H1 (cell line): ENCODE data around the gene EDC3. TPM values are rescaled to one million over a fixed set of nuclear protein-coding genes. Genes with fewer than 3 reads are reported as not detected.

Experiments used
- CTCF ChIA-PET: fragments of 300-600 bp; sonication (Branson Sonifier 250); formaldehyde crosslinking; loops from one replicate; lab custom pipeline; 2021; ENCODE audit not compliant: partially characterized antibody; lab: Charles Lee
- POLR2A ChIA-PET: fragments of 300-600 bp; sonication (Branson Sonifier 250); formaldehyde crosslinking; loops from one replicate; lab custom pipeline; 2021; ENCODE audit warnings: inconsistent platforms; ENCODE audit not compliant: partially characterized antibody; lab: Charles Lee
- DNase-seq, 2 experiments: peaks; one replicate each; pipeline versions ENCODE4 v3.0.0 to v3.0.0-alpha.2; 2010 to 2022; ENCODE audit warnings: low spot score in 2 of 2, low read depth in 1 of 2, mixed read lengths in 1 of 2
- FAIRE-seq: peaks from 2 replicates; lab custom pipeline; 2011; peaks lifted over from hg19 to GRCh38; lab: Jason Lieb, UNC
- H2AFZ ChIP-seq: 2 replicates; pipeline ENCODE4 v1.8.1; 2012; ENCODE audit warnings: low read length, inconsistent platforms
- H2AK5ac ChIP-seq: 2 replicates; pipeline ENCODE4 v1.6.1; 2013; ENCODE audit warnings: low read depth, low read length
- H2BK120ac ChIP-seq: replicated peaks from 2 replicates; pipeline ENCODE3; 2013; ENCODE audit warnings: low read depth, low read length, inconsistent platforms
- H2BK12ac ChIP-seq: 2 replicates; pipeline ENCODE4 v1.6.1; 2013; ENCODE audit warnings: low read depth, low read length
- H2BK15ac ChIP-seq: 2 replicates; pipeline ENCODE4 v1.6.1; 2013; ENCODE audit warnings: low read length
- H2BK20ac ChIP-seq: 2 replicates; pipeline ENCODE4 v1.6.1; 2013; ENCODE audit warnings: low read length
- H2BK5ac ChIP-seq: 2 replicates; pipeline ENCODE4 v1.6.1; 2013; ENCODE audit warnings: low read depth, low read length
- H3K14ac ChIP-seq: 2 replicates; pipeline ENCODE4 v1.6.1; 2013; ENCODE audit warnings: inconsistent platforms; ENCODE audit not compliant: insufficient read length
- H3K18ac ChIP-seq: 2 replicates; pipeline ENCODE4 v1.6.1; 2013; ENCODE audit warnings: low read length; ENCODE audit errors: extremely low read depth
- H3K23ac ChIP-seq: 2 replicates; pipeline ENCODE4 v1.6.1; 2013; ENCODE audit warnings: inconsistent platforms; ENCODE audit not compliant: insufficient read length
- H3K23me2 ChIP-seq: 2 replicates; pipeline ENCODE4 v1.6.1; 2013; ENCODE audit warnings: low read depth, low read length
- H3K27ac ChIP-seq: 2 replicates; pipeline ENCODE4 v1.6.1; 2011; ENCODE audit warnings: low read depth, low read length, inconsistent platforms
- H3K27me3 ChIP-seq, 4 experiments: replicated peaks in 1 of 4; 1 replicate in 1 of 4; 2 replicates in 3 of 4; pipeline versions ENCODE4 v1.6.1 to v1.8.1; 2011 to 2013; ENCODE audit warnings: low read length in 3 of 4, mild to moderate bottlenecking in 3 of 4, inconsistent platforms in 2 of 4, mixed read lengths in 2 of 4, moderate library complexity in 1 of 4; ENCODE audit not compliant: control insufficient read depth in 3 of 4, insufficient read depth in 3 of 4; ENCODE audit errors: extremely low read depth in 1 of 4
- H3K36me3 ChIP-seq, 4 experiments: 2 replicates each; pipeline versions ENCODE4 v1.6.1 to v1.8.1; 2011 to 2013; ENCODE audit warnings: mild to moderate bottlenecking in 4 of 4, low read length in 3 of 4, moderate library complexity in 2 of 4, control low read depth in 1 of 4, inconsistent platforms in 1 of 4; ENCODE audit not compliant: insufficient read depth in 4 of 4, control insufficient read depth in 2 of 4
- H3K4ac ChIP-seq: replicated peaks from 2 replicates; pipeline ENCODE3; 2013; ENCODE audit warnings: low read length, low read depth, mixed read lengths, inconsistent platforms; ENCODE audit not compliant: insufficient read length
- H3K4me1 ChIP-seq, 4 experiments: replicated peaks in 1 of 4; 1 replicate in 1 of 4; 2 replicates in 3 of 4; pipeline versions ENCODE4 v1.6.1 to v1.8.1; 2011 to 2013; ENCODE audit warnings: low read length in 3 of 4, inconsistent platforms in 2 of 4, mixed read lengths in 1 of 4; ENCODE audit not compliant: insufficient read depth in 4 of 4, control insufficient read depth in 3 of 4
- H3K4me2 ChIP-seq, 2 experiments: 2 replicates each; pipeline versions ENCODE4 v1.6.1 to v1.8.1; 2011 to 2013; ENCODE audit warnings: low read depth in 2 of 2, low read length in 2 of 2, control low read depth in 1 of 2, inconsistent platforms in 1 of 2, mild to moderate bottlenecking in 1 of 2; ENCODE audit not compliant: insufficient read depth in 1 of 2
- H3K4me3 ChIP-seq, 4 experiments: fragments of 200-600, 300-600 bp in 1 of 4; sonication (generic), shearing (Covaris generic), sonication (Bioruptor Twin) in 1 of 4; 2 replicates each; pipeline versions ENCODE4 v1.5.1 to v1.8.1; 2011 to 2016; ENCODE audit warnings: low read length in 4 of 4, low read depth in 3 of 4, control low read depth in 2 of 4, inconsistent platforms in 2 of 4, mild to moderate bottlenecking in 2 of 4, mixed read lengths in 1 of 4, moderate library complexity in 1 of 4; ENCODE audit not compliant: insufficient read depth in 2 of 4; ENCODE audit errors: extremely low read depth in 1 of 4
- H3K56ac ChIP-seq: replicated peaks from 2 replicates; pipeline ENCODE3; 2013; ENCODE audit warnings: low read depth, mild to moderate bottlenecking, mixed read lengths, low read length, inconsistent platforms; ENCODE audit not compliant: insufficient read length
- H3K79me1 ChIP-seq: 2 replicates; pipeline ENCODE4 v1.6.1; 2013; ENCODE audit warnings: low read depth, low read length, control low read depth
- H3K79me2 ChIP-seq, 2 experiments: 2 replicates each; pipeline versions ENCODE4 v1.6.1 to v1.8.1; 2012 to 2013; ENCODE audit warnings: low read length in 2 of 2, mild to moderate bottlenecking in 2 of 2, inconsistent platforms in 1 of 2; ENCODE audit not compliant: insufficient read depth in 2 of 2, control insufficient read depth in 1 of 2
- H3K9ac ChIP-seq, 4 experiments: replicated peaks in 1 of 4; 1 replicate in 1 of 4; 2 replicates in 3 of 4; pipeline versions ENCODE4 v1.6.1 to v1.8.1; 2011 to 2013; ENCODE audit warnings: low read depth in 3 of 4, low read length in 3 of 4, control low read depth in 2 of 4, mild to moderate bottlenecking in 2 of 4, moderate library complexity in 2 of 4, inconsistent platforms in 1 of 4; ENCODE audit errors: extremely low read depth in 1 of 4
- H3K9me3 ChIP-seq, 2 experiments: 2 replicates each; pipeline versions ENCODE4 v1.6.1 to v1.8.1; 2012 to 2013; ENCODE audit warnings: mild to moderate bottlenecking in 2 of 2, moderate library complexity in 2 of 2, control low read depth in 1 of 2, inconsistent platforms in 1 of 2, low read depth in 1 of 2, low read length in 1 of 2, mixed read lengths in 1 of 2; ENCODE audit not compliant: insufficient read depth in 2 of 2
- H4K20me1 ChIP-seq, 2 experiments: replicated peaks in 1 of 2; 2 replicates each; pipeline versions ENCODE3 to v1.8.1; 2011 to 2013; ENCODE audit warnings: inconsistent platforms in 2 of 2, low read length in 2 of 2, mild to moderate bottlenecking in 1 of 2; ENCODE audit not compliant: insufficient read depth in 2 of 2, control insufficient read depth in 1 of 2
- H4K5ac ChIP-seq: 2 replicates; pipeline ENCODE4 v1.6.1; 2013; ENCODE audit warnings: low read length, low read depth, mixed read lengths, inconsistent platforms; ENCODE audit not compliant: insufficient read length
- H4K8ac ChIP-seq: 2 replicates; pipeline ENCODE4 v1.8.0; 2013; ENCODE audit warnings: mild to moderate bottlenecking, moderate library complexity, low read length, inconsistent platforms; ENCODE audit not compliant: insufficient read depth; ENCODE audit errors: extremely low read depth
- H4K91ac ChIP-seq: replicated peaks from 2 replicates; pipeline ENCODE3; 2013; ENCODE audit warnings: low read length, mixed read lengths, inconsistent platforms; ENCODE audit not compliant: insufficient read length
- FOSL1 ChIP-seq: IDR thresholded peaks from 2 replicates; pipeline ENCODE4 v1.6.1; 2011; ENCODE audit warnings: mild to moderate bottlenecking, low read depth, low read length, moderate library complexity; ENCODE audit not compliant: insufficient read depth
- SP4 ChIP-seq: IDR thresholded peaks from 2 replicates; pipeline ENCODE4 v1.6.1; 2012; ENCODE audit warnings: low read length, inconsistent platforms
- WGBS, 2 experiments: shearing (Covaris generic) in 1 of 2; methylation state at CpG; one replicate each; pipeline versions ENCODE4 v1.1.6 to v1.1.7; 2013 to 2015; ENCODE audit warnings: low lambda C conversion rate in 2 of 2, mixed read lengths in 2 of 2, inconsistent platforms in 1 of 2, low coverage in 1 of 2, missing lambda C conversion rate in 1 of 2; ENCODE audit not compliant: insufficient replicate concordance in 2 of 2, insufficient coverage in 1 of 2, insufficient read length in 1 of 2; ENCODE audit errors: extremely low coverage in 1 of 2, missing lambda C conversion rate in 1 of 2; 5-methylcytosine and 5-hydroxymethylcytosine counted together
- polyA plus RNA-seq, 7 experiments: library from polyadenylated mRNA; depleted of rRNA in 3 of 7; stranded (reverse) in 5 of 7; unstranded in 2 of 7; fragments of >200 nt in 5 of 7; fragments of 200-250 nt in 2 of 7; gene quantifications; 1 replicate in 5 of 7; 2 replicates in 1 of 7; 4 replicates in 1 of 7; pipeline versions ENCODE4 v1.2.1 to v1.2.3, GENCODE V29; 2011 to 2013; ENCODE audit warnings: missing spikeins in 2 of 7, mixed read lengths in 2 of 7
- total RNA-seq: library from RNA; stranded (reverse); fragmentation: NEBNext Ultra II Directional; extraction: Animal tissue kit (Norgen Biotek cat#: 25700); gene quantifications from 2 replicates; pipeline ENCODE4 v1.2.1, GENCODE V29; 2021

EDC3 gene
- total and polyA plus RNA-seq, 2 of the 8 experiments (the other 6 are each of a cell fraction or from before 2014, with no cell fraction given), result 45.0 to 50.8 TPM

DNA sequence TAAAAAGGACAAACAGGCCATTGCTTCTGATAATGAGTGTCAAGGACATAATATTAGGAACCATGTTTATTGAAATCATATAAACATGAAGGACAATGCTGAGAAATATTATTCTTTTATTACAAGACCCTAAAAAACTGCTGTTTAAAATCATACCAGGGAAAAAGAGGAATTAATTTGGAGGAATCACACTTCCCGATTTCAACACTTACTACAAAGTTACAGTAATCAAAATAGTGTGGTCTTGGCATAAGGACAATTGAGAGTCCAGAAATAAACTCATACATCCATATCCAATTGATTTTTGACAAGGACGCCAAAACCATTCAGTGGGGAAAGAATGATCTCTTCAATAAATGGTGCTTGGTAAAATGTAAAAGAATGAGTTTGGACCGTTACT lies 16.5 kb upstream of the EDC3 start:
- Histone ChIP-seq H4K91ac (no peak overlapping the region), H3K4ac (no peak overlapping the region), H4K8ac (no peak overlapping the region), H3K27me3 (peaks cover 0 to 7% (median 3%) of the 10 kb centered on the region in 4 experiments; a peak in 3 of 7 replicates), H3K4me3 (no peak overlapping the region), H3K4me2 (no peak overlapping the region), H3K23ac (no peak overlapping the region), H2BK120ac (no peak overlapping the region), H3K23me2 (no peaks in the 10 kb centered on the region; the same call in 1 of the 2 replicates), H3K56ac (no peak overlapping the region), H2BK20ac (no peak overlapping the region), H3K4me1 (no peaks in the 10 kb centered on the region), H3K9me3 (0 out of 4 replicates have a peak, but pooled peaks cover 0 to 2% of the 10 kb centered on the region in 2 experiments), H3K14ac (no peak overlapping the region), H2BK12ac (no peak overlapping the region), H2BK5ac (no peak overlapping the region), H3K9ac (no peak overlapping the region), H3K27ac (no peak overlapping the region), H2AK5ac (no peak overlapping the region), H2AFZ (no peak overlapping the region), H3K79me1 (no peaks in the 10 kb centered on the region), H3K18ac (no peak overlapping the region), H3K79me2 (no peaks in the 10 kb centered on the region), H4K5ac (no peak overlapping the region), H2BK15ac (no peak overlapping the region), H4K20me1 (no peaks in the 10 kb centered on the region), H3K36me3 (no peaks in the 10 kb centered on the region)
- WGBS, 2 experiments, result 80% methylated on average over 3 of the region's 3 CpGs; no CpG with 5 or more reads in 1 of the 2 experiments
- POLR2A ChIA-PET, result interaction anchor here (1.0 kb wide), 1 partner anchor 9 kb away, joined by 3 read pairs; no protein-coding TSS in a partner anchor
- DNase-seq, result no peak
- FAIRE-seq, result no peak
- CTCF ChIA-PET, result interaction anchor here (0.9 kb wide), 1 partner anchor 21 kb away, joined by 4 read pairs; no protein-coding TSS in a partner anchor
- no peak for TF ChIP-seq SP4
- no peak for TF ChIP-seq FOSL1
